GM21723 (cell line): ENCODE results near the gene DPP3.
"Not testable (repeated sequence)": the region's sequence is repeated elsewhere in the genome, so short reads cannot be mapped to it uniquely, and the experiment has no call there.

Experiments used
- ATAC-seq: cut with Tn5 transposase; IDR thresholded peaks from one replicate; pipeline ENCODE4 v1.9.1; 2021; ENCODE audit warnings: mild to moderate bottlenecking, moderate library complexity; ENCODE audit not compliant: unreplicated experiment

The DPP3 gene, protein sequence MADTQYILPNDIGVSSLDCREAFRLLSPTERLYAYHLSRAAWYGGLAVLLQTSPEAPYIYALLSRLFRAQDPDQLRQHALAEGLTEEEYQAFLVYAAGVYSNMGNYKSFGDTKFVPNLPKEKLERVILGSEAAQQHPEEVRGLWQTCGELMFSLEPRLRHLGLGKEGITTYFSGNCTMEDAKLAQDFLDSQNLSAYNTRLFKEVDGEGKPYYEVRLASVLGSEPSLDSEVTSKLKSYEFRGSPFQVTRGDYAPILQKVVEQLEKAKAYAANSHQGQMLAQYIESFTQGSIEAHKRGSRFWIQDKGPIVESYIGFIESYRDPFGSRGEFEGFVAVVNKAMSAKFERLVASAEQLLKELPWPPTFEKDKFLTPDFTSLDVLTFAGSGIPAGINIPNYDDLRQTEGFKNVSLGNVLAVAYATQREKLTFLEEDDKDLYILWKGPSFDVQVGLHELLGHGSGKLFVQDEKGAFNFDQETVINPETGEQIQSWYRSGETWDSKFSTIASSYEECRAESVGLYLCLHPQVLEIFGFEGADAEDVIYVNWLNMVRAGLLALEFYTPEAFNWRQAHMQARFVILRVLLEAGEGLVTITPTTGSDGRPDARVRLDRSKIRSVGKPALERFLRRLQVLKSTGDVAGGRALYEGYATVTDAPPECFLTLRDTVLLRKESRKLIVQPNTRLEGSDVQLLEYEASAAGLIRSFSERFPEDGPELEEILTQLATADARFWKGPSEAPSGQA

DNA sequence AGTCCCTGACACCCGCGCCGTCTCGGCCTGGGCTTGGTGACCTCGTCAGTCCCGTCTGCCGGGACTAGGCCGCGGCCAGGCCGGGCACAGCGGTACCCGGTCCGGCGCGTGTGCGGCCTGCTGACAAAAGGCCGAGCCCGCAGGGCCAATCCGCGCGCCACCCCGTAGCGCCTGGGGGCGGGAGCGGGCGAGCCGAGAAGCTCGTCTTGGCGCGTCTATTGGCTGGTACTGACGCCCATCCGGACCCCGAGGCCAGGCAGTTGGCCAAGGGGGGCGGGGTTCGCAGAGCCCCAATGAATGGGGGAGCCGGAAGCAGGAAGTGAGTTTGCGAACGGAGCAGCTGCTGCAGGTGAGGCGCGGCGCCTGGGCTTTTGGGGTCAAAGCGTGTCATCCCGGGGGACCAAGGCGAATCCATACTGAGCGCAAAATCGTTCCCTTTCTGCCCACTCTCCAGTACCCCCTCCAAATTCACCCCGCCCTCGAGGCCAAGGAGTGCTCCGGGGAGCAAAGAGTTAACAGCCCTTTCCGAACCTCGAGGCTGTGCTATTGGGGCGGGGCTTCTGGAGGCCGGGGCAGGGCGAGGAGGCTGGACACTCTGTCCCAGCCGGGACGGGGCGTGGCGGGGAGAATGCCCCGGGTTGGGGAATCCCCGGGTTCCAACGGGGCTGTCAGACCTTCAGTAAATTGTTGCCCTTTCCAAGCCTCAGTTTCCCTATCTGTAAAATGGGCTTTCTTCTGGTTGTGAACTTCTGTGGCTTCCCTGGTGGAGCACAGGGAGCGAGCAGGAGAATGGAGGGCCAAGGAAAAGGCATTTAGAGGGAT, at the start of gene DPP3:
DPP3 (plus strand) TSS at position 318 of the 822 bp plus-strand sequence. CDS start 1,767 bp downstream, outside the sequence.
- peak; percentile 90 for ATAC-seq

DNA sequence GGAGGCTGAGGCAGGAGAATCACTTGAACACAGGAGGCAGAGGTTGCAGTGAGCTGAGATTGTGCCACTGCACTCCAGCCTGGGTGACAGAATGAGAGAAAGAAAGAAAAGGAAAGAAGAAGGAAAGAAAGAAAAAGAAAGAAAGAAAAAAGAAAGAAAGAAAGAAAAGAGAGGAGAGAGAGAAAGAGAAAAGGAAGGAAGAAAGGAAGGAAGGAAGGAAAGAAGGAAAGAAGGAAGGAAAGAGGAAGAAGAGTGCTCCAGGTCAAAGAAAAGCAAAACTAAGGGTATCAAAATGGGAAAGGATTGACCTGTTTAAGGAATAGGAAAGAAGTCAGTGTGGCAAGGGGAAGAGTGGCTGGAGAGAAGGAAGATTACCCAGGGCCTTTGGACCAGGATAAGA, 48.9 kb upstream of the DPP3 start:
- not testable (repeated sequence) for ATAC-seq

DNA sequence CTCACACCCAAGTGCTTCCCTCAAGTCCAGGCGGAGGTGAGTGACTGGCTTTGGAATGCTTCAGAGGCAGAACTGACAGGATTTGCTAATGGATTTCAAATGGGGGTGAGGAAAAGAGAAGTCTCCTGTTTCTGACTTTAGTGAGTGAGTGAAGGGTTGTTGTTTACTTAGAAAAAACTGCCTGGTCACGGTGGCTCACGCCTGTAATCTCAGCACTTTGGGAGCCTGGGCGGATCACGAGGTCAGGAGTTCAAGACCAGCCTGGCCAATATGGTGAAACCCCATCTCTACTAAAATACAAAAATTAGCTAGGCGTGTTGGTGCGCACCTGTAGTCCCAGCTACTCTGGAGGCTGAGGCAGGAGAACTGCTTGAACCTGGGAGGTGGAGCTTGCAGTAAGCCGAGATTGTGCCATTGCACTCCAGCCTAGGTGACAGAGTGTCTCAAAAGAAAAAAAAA, 48.3 kb upstream of the DPP3 start:
- ATAC-seq = not testable (repeated sequence)

DNA sequence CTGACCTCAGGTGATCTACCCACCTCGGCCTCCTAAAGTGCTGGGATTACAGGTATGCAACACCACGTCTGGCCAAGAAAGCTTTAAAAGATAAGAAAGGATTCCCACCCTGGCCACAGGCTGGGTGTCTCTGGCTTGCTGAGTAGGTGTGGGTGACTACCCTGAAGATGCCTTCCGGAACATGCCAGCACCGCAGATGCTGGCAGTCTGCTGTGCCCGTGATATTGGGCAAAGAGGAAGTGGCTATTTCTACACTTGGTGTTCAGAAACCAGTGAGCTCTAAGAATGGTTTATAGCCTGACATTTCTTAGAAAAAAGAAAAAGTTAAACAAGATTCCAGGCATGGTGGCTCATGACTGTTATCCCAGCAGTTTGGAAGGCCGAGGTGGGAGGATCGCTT, 47.6 kb upstream of the DPP3 start:
- ATAC-seq = no peak

DNA sequence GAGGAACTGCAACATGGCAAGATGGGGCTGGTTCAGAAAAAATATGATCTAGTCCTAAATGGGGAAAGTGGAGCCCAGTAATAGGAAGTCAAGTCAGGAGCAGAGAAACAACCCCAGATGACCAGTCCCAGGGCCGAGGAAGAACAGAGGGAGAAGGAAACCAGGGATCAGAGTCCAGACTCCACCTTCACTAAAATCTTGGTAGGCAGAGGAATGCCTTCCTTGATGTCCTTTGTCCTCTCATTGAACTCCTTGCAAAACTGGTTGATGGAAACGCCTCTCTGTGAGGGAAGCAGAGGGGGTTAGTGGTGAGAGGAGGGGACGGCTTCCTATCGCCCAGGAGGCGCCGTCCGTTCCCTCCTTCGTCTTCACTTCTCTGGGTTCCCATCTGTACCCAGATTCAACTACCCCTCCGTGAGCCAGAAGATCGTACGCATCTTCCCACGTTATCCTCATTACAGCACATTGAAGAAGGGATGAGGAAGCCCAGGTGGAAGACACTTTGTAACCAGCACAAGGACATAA, 42.2 kb upstream of the DPP3 start:
- no peak for ATAC-seq

DNA sequence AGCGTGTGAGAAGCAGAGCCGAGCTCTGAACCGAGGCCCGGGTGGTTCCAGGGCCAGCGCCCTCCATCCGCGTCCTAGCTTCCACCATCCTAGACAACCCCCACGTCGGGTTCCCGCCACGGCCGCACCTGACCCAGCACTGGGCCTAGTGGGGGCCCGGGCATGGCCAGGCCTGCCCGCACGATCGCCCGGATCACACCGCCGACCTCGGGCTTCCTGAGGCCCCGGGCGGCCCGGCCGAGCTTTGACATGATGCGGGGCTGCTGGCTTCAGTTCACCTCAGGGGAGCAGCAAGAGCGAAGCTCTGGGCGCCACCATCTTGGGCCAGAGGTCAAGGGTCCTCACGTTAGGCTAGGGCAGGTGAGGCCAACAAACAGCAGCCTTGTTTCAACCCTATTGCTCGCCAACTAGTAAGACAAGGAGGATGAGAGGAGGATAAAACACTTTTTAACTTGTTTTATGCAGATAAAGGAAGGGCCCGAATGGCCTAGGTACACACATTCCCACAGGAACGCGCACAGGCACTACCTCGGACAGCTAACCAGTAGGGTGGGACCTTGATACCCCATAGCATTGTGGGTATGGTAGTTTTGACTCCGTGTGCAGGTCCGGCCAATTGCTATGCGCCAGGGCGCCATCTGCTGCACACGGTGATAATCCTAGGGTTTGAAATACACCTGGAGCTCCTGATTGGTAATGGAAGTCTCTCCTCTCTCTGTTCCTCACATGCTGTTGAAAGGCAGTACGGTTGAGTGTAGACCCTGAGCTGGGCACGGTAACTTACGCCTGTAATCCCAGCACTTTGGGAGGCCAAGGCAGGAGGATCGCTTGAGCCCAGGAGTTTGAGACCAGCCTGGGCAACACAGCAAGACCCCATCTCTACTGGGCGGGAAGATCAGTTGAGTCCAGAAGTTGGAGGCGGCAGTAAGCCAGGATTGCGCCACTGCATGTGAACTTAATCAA, 41.4 kb upstream of the DPP3 start, which contains the start of gene MRPL11:
MRPL11 (minus strand) TSS at position 345 of the 963 bp plus-strand sequence; CDS start at position 251, 94 bp downstream.
- ATAC-seq = peak; percentile 94

DNA sequence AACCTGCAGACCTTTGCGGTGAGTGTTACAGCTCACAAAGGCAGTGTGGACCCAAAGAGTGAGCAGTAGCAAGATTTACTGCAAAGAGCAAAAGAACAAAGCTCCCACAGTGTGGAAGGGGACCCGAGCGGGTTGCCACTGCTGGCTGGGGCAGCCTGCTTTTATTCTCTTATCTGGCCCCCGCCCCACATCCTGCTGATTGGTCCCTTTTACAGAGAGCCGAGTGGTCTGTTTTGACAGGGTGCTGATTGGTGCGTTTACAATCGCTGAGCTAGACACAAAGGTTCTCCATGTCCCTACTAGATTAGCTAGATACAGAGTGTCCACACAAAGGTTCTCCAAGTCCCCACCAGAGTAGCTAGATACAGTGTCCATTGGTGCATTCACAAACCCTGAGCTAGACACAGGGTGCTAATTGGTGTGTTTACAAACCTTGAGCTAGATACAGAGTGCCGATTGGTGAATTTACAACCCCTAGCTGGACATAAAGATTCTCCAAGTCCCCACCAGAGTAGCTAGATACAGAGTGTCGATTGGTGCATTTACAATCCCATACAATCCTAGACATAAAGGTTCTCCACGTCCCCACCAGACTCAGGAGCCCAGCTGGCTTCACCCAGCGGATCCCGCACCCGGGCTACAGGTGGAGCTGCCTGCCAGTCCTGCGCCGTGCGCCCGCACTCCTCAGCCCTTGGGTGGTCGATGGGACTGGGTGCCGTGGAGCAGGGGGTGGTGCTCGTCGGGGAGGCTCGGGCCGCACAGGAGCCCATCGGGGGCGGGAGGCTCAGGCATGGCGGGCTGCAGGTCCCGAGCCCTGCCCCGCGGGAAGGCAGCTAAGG, 39.9 kb upstream of the DPP3 start:
- not testable (repeated sequence) for ATAC-seq

DNA sequence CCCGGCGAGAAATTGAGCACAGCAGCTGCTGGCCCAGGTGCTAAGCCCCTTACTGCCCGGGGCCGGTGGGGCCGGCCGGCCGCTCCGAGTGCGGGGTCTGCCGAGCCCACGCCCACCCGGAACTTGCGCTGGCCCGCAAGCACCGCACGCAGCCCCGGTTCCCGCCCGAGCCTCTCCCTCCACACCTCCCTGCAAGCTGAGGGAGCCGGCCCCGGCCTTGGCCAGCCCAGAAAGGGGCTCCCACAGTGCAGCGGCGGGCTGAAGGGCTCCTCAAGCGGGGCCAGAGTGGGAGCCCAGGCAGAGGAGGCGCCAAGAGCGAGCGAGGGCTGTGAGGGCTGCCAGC, 39.3 kb upstream of the DPP3 start:
- ATAC-seq = not testable (repeated sequence)

DNA sequence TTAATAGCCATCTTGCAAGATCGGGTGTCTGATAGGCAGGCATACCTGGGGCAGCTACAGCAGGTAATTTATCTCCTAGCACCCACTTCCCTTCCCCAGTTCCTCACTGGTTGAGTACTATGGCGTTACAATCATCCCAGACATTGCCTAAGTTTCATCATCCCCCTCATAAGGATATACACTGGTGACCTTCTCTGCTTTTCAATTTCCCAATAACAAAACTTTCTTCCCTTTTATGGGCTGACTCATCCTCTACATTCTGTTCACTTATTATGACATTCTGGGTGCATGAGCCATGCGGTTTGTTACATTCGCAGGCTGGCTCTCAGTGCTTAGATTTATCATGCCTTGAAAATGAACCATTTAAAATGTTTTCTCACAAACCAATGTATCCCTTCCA, 36.6 kb upstream of the DPP3 start:
- ATAC-seq = no peak

DNA sequence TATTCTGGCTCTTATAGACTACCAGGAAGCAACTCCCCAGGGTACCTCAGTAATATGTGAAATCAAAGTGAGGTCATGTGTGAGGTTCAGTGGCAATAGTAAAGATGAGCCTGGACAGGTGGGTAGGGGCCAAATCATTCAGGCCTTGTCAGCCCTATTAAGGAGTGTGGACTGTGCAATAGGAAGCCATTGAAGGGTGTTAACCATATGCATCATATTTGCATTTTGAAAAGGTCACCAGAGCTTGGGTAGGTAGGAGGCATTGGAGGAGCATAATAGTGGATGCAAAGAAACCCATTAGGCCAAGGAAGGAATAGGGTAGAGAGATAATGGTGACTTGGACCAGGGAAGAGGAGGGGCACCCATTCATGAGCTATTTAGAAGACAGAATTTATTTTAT, 33.2 kb upstream of the DPP3 start:
- no peak for ATAC-seq

DNA sequence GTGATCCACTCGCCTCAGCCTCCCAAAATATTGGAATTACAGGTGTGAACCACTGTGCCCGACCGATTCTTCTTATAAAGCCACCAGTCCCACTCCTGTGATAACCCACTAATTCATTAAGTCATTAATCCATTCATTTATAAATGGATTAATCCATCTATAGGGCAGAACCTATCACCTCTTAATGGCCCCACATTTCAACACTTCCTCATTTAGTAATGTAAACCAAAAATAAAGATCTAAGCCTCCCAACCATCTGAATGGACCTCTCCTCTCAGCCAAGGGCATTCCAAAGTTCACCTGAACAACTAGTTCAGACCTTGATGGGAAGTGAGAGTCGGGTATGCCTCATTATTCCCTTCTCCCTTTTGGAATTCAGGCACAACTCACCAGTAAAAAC, 31.7 kb upstream of the DPP3 start:
- ATAC-seq = no peak

DNA sequence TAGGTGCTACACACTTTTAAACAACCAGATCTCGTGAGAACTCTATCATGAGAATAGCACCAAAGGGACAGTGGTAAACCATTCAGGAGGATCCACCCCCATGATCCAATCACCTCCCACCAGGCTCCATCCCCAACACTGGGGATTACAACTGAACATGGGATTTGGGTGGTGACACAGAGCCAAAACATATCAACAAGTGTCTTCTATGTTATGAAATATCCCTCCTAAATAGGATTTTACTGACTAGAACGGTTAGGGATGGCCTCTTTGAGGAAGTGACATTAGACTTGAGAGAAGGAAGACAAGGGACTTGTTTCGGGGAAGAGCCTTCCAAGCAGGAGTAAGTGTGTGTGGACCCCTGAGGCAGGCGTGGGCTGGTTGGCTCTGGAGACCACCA, 29.7 kb upstream of the DPP3 start:
- no peak for ATAC-seq

DNA sequence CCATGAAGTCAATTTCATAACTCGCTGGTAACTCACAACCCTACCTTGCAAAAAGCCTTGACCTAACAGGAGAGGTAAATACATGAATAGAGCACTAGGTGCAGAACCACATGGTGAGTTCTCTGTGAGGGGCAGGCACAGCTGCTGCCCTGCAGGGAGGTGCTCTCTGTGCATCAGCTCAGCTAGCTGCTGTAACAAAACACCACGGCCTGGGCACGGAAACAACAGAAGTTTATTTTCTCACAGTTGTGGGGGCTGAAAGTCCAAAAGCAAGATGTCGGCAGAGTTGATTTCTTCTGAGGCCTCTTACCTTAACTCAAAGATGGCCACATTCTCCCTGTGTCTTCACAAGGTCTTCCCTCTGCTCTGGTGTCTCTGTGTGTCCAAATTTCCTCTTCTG, 28.6 kb upstream of the DPP3 start:
- no peak for ATAC-seq

DNA sequence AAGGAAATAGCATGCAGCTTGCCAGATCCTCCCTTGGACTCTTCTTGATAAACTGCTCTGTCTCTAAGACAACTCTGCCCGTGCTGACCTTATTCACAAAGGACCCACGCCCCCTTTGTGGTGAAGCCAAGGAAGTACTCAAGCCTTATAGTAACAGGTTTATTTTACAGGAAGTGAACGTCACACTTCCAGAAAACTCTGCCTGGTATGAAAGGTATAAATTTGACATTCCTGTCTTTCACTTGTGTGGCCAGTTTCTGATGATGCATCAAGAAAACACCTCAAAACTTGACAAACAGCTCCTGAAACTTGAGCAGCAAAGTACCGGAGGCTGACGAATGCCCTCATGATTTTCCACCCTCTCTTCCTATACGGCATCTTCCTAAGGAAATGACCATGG, 26.0 kb upstream of the DPP3 start:
- no peak for ATAC-seq

DNA sequence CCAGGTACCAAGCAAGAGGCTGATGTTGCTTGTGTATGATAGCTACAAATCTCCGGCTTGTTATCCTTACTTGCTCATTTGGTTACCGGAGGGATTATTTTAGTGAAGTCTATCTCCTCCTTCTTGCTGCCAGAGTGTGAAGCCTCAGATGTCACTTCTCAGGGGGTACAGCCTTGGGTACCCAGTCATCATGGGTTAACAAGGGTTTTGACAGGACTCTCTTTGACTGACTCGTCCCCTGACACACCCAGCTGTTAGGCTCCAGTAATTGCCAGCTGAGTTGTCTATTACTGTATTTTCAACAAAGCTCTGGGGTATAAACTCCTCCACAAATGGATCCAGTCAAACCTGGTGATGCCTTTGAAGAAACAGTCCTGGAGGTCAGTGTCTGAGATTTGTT, 25.4 kb upstream of the DPP3 start:
- ATAC-seq = no peak

DNA sequence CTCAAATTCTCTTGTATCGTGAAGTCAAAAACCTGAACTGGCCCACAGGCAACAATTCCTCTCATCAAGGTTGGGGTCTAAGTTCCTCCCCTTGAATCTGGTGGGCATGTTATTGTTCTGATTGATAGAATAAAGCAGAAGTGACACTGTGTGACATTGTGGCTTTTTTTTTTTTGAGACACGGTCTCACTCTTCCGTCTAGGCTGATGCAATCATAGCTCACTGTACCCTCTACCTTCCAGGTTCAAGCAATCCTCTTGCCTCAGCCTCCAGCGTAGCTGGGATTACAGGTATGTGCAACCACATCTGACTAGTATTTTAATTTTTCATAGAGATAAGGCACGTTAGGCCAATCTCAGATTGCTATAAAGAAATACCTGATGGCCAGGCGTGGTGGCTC, 22.4 kb upstream of the DPP3 start:
- no peak for ATAC-seq

DNA sequence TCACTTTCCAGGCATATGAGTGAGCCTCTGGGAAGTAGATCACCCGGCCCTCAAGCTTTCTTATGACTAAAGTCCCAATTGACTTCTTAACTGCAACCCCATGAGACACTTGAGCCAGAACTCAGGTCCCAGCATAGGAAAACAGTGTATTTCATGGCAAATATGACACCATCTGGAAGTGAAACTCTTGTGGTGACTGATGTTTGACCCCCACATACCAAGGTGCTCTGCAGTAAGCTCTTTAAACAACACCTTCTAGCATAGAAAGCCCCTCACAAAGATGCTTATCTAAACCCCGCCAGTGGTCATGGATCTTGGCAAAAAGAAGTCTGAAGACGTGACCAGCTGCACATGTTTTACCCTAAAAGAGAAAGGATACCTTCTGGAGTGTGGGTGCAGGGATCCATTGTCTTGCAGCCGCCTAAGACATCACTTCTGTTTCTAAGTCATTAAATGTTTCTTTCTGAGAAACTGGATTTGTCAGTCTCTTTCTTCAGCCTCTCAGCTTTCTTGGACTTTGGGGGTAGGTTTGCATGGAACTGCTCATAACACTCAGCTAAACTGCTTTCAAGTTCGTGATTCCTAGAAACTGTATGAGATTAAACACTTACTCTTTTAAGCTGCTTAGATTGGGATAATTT, 21.0 kb upstream of the DPP3 start:
- ATAC-seq = no peak

DNA sequence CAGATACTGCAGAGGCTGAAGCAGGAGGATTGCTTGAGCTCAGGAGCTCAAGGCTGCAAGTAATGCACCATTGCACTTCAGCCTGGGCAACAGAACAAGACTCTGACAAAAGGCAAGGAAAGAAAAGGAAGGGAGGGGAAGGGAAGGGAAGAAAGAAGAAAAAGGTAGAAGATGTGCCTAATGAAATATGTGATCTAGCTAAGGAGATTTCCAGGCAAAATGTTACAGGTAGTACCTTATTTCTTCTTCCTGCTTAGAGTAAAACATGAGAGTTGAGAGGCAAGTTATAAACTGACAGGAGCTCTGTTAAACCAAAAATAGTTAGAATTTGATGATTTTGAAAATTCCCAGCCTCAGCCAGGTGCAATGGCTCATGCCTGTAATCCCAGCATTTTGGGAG, 18.2 kb upstream of the DPP3 start:
- no peak for ATAC-seq

DNA sequence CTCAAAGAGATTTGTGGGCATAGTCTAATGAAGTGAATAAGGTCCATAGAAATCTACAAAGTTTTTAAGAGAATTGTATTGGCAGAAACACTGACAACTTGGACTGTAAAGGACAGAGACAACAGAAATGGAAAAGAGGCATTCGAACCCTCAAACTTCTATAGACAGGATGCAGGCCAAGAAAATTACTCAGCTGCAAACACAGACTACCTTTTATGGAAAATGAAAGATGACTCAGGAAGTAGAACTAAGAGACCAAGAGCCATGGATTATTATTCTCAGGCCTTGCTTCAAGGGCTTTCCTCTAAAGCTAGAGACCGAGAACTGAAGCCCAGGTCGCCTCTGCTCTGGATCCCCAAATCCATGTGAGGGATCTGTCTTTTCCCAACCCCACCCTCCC, 17.3 kb upstream of the DPP3 start:
- no peak for ATAC-seq
